Prostate gland (tissue), 2 donors: Measurements from ENCODE around the gene HAP1. TPM values are rescaled to one million over a fixed set of nuclear protein-coding genes. Genes with fewer than 3 reads are reported as not detected.

ENCODE experiments used
- DNase-seq: peaks from one replicate; pipeline ENCODE4 v3.0.0-alpha.2; 2019; ENCODE audit warnings: low spot score
- H3K27ac ChIP-seq, 2 donors: fragments of 200-600 bp; sonication (generic); 2 replicates each; pipeline ENCODE4 v1.5.1; 2017 to 2019
- H3K27me3 ChIP-seq: fragments of 200-600 bp; sonication (generic); replicated peaks from 2 replicates; pipeline ENCODE4 v1.5.1; 2019; ENCODE audit not compliant: insufficient read depth
- H3K36me3 ChIP-seq, 2 donors: fragments of 200-600 bp; sonication (generic); 1 replicate in 1 of 2; 2 replicates in 1 of 2; pipeline versions ENCODE4 v1.5.1 to v1.8.1; 2017 to 2019
- H3K4me1 ChIP-seq: fragments of 200-600 bp; sonication (generic); replicated peaks from 2 replicates; pipeline ENCODE4 v1.5.1; 2019
- H3K4me3 ChIP-seq, 2 donors: fragments of 200-600 bp; sonication (generic); 2 replicates each; pipeline ENCODE4 v1.5.1; 2017 to 2019
- H3K9me3 ChIP-seq: fragments of 200-600 bp; sonication (generic); 2 replicates; pipeline ENCODE4 v1.5.1; 2017
- CTCF ChIP-seq, 4 experiments: fragments of 200-600 bp in 2 of 4; fragments of 450-650 bp in 2 of 4; sonication (generic) in 2 of 4; IDR thresholded peaks; 1 replicate in 3 of 4; 2 replicates in 1 of 4; pipeline ENCODE4 v1.5.1; 2016 to 2019; ENCODE audit warnings: antibody characterized with exemption in 4 of 4, mild to moderate bottlenecking in 2 of 4, moderate library complexity in 2 of 4
- POLR2A ChIP-seq: fragments of 450-650 bp; IDR thresholded peaks from one replicate; pipeline ENCODE4 v1.6.1; 2016; ENCODE audit warnings: antibody characterized with exemption, mild to moderate bottlenecking
- POLR2AphosphoS5 ChIP-seq: sonication (generic); formaldehyde crosslinking; IDR thresholded peaks from one replicate; pipeline ENCODE4 v1.6.1; 2017; ENCODE audit warnings: antibody characterized with exemption
- WGBS: methylation state at CpG from one replicate; pipeline ENCODE4 v1.1.5; 2018; 5-methylcytosine and 5-hydroxymethylcytosine counted together
- intact Hi-C: fragments of 100-400 bp; cut with DNase I; formaldehyde crosslinking; loops from one replicate; pipeline ENCODE4 v1.14.2; 2022
- total RNA-seq, 2 donors: library from RNA; depleted of rRNA; stranded (reverse); fragments of >200 nt; gene quantifications; one replicate each; pipeline ENCODE4 v1.1.0, GENCODE V29; 2016

The HAP1 gene
- total RNA-seq, 2 donors from 2014 or later = 0.55 to 3.6 TPM

- Histone ChIP-seq H3K27me3 (no peaks in the 10 kb centered on the region), H3K4me3 (no peak overlapping the region), H3K9me3 (no peaks in the 10 kb centered on the region), H3K4me1 (peaks cover 26% of the 10 kb centered on the region), H3K36me3 (peaks cover 10 to 21% of the 10 kb centered on the region in 2 donors), H3K27ac (no peak overlapping the region)
- 69% methylated on average over 3 of the region's 3 CpGs for WGBS
- intact Hi-C loops = no loop called here
- no peak for TF ChIP-seq CTCF (IDR thresholded peaks at IDR 0.05)
- no peak for TF ChIP-seq POLR2A
- TF ChIP-seq POLR2AphosphoS5 = no peak
- no peak for DNase-seq
Measured at GRCh38 chr17:41769985-41770384, 35.5 kb upstream of the HAP1 start.

- Histone ChIP-seq H3K27ac (no peak overlapping the region), H3K4me1 (peaks cover 22% of the 10 kb centered on the region), H3K4me3 (no peak overlapping the region), H3K36me3 (peaks cover 10 to 21% of the 10 kb centered on the region in 2 donors), H3K9me3 (no peaks in the 10 kb centered on the region), H3K27me3 (no peaks in the 10 kb centered on the region)
- whole genome bisulfite sequencing = 86% methylated on average over 16 of the region's 16 CpGs
- intact Hi-C loops = no loop called here
- DNase-seq = no peak
- TF ChIP-seq POLR2AphosphoS5 (no peak), POLR2A (no peak), CTCF (IDR thresholded peaks at IDR 0.05) (no peak)
Measured at GRCh38 chr17:41769346-41769862, 35.0 kb upstream of the HAP1 start.

- DNase-seq = no peak
- no peak overlapping the region for H3K27ac ChIP-seq
- H3K4me3 ChIP-seq = no peak overlapping the region
- H3K4me1 ChIP-seq = peaks cover 22% of the 10 kb centered on the region
- intact Hi-C loops = no loop called here
- no peaks in the 10 kb centered on the region for H3K9me3 ChIP-seq
- TF ChIP-seq POLR2AphosphoS5 (no peak), CTCF (IDR thresholded peaks at IDR 0.05) (no peak), POLR2A (no peak)
- no peaks in the 10 kb centered on the region for H3K27me3 ChIP-seq
- H3K36me3 ChIP-seq = peaks cover 10 to 24% of the 10 kb centered on the region in 2 donors
- 90% methylated on average over 23 of the region's 23 CpGs for WGBS
Measured at GRCh38 chr17:41768682-41769288, 34.3 kb upstream of the HAP1 start.

- Histone ChIP-seq H3K36me3 (peaks cover 14 to 37% of the 10 kb centered on the region in 2 donors), H3K27ac (no peak overlapping the region), H3K27me3 (no peaks in the 10 kb centered on the region), H3K4me1 (peaks cover 9% of the 10 kb centered on the region), H3K4me3 (no peak overlapping the region), H3K9me3 (no peaks in the 10 kb centered on the region)
- WGBS = 91% methylated on average over 18 of the region's 18 CpGs
- intact Hi-C loops = no loop called here
- no peak for DNase-seq
- TF ChIP-seq CTCF (IDR thresholded peaks at IDR 0.05) (no peak), POLR2A (no peak)
Measured at GRCh38 chr17:41767324-41768042, 33.0 kb upstream of the HAP1 start.

- Histone ChIP-seq H3K36me3 (peaks cover 19 to 43% of the 10 kb centered on the region in 2 donors), H3K4me1 (no peaks in the 10 kb centered on the region), H3K9me3 (no peaks in the 10 kb centered on the region), H3K27ac (no peak overlapping the region), H3K4me3 (no peak overlapping the region), H3K27me3 (no peaks in the 10 kb centered on the region)
- intact Hi-C loops = no loop called here
- TF ChIP-seq CTCF (IDR thresholded peaks at IDR 0.05) (no peak), POLR2A (no peak), POLR2AphosphoS5 (no peak)
- no peak for DNase-seq
Measured at GRCh38 chr17:41766135-41766534, 31.7 kb upstream of the HAP1 start.
